Measurements from ENCODE around the gene ZMIZ1. TPM values are rescaled to one million over a fixed set of nuclear protein-coding genes. Genes with fewer than 3 reads are reported as not detected.
"Not testable (repeated sequence)": the region's sequence is repeated elsewhere in the genome, so short reads cannot be mapped to it uniquely, and the experiment has no call there.

The ZMIZ1 gene
- total RNA-seq, 1 experiment from 2014 or later = 34.2 TPM

- in situ Hi-C loops (cut with HindIII; ENCODE audit: low pct_unique_long_range_greater_than_20kb, low sequenced_read_pairs) = no loop called here
- no peak overlapping the region for H3K4me3 ChIP-seq (ENCODE audit: low read depth in 2 of 2, low read length in 2 of 2)
- H3K9me3 ChIP-seq (ENCODE audit: control insufficient read depth, insufficient read depth, low read depth, low read length) = no peaks in the 10 kb centered on the region; the same call in 1 of the 2 replicates
- ChIA-PET CTCF (no interaction called here), POLR2A (interaction anchor here (0.6 kb wide), 1 partner anchor 14 kb away, joined by 3 read pairs; no protein-coding TSS in a partner anchor)
- intact Hi-C loops (cut with micrococcal nuclease; ENCODE audit: unreplicated experiment) = no loop called here
- DNase-seq (ENCODE audit: low read depth, low spot score) (no peak), ATAC-seq (no peak)
- no peaks in the 10 kb centered on the region for H3K27me3 ChIP-seq (ENCODE audit: control insufficient read depth, insufficient read depth, low read length)
- H3K27ac ChIP-seq (ENCODE audit: low read length) = no peak overlapping the region
- no peak for TF ChIP-seq REST (IDR thresholded peaks at IDR 0.05; ENCODE audit: insufficient read depth in 1 of 2, low read depth in 2 of 2, low read length in 1 of 2)
- no peak for TF ChIP-seq CTCF (IDR thresholded peaks at IDR 0.05)
- TF ChIP-seq SIN3A (IDR thresholded peaks at IDR 0.05; ENCODE audit: borderline replicate concordance, insufficient read depth, low read depth, low read length) = no peak
- no peak for TF ChIP-seq POLR2AphosphoS5 (IDR thresholded peaks at IDR 0.05; ENCODE audit: low read depth, low read length)
- TF ChIP-seq TCF7L2 (IDR thresholded peaks at IDR 0.05; ENCODE audit: low read depth, low read length) = no peak
- no peaks in the 10 kb centered on the region for H3K4me1 ChIP-seq (ENCODE audit: control insufficient read depth, insufficient read depth, low read length)
- BruUV-seq (replicated peaks) = no TSS peak
- H3K36me3 ChIP-seq (ENCODE audit: control insufficient read depth, insufficient read depth, low read length) = no peaks in the 10 kb centered on the region
These were observed 268.0 kb downstream of the ZMIZ1 start for GRCh38 chr10:79336739-79337138.

GRCh38 chr10:79337783-79338469, 269.2 kb downstream of the ZMIZ1 start:
- H3K4me1 ChIP-seq (ENCODE audit: control insufficient read depth, insufficient read depth, low read length); H3K36me3 ChIP-seq (ENCODE audit: control insufficient read depth, insufficient read depth, low read length); H3K4me3 ChIP-seq (ENCODE audit: low read depth in 2 of 2, low read length in 2 of 2); H3K9me3 ChIP-seq (ENCODE audit: control insufficient read depth, insufficient read depth, low read depth, low read length); CTCF ChIA-PET; in situ Hi-C loops (cut with HindIII; ENCODE audit: low pct_unique_long_range_greater_than_20kb, low sequenced_read_pairs); BruUV-seq (replicated peaks); intact Hi-C loops (cut with micrococcal nuclease; ENCODE audit: unreplicated experiment); ATAC-seq; DNase-seq (ENCODE audit: low read depth, low spot score); H3K27ac ChIP-seq (ENCODE audit: low read length); H3K27me3 ChIP-seq (ENCODE audit: control insufficient read depth, insufficient read depth, low read length); POLR2A ChIA-PET: not testable (repeated sequence)

- POLR2A ChIA-PET = no interaction called here
- DNase-seq (ENCODE audit: low read depth, low spot score) = no peak
- in situ Hi-C loops (cut with HindIII; ENCODE audit: low pct_unique_long_range_greater_than_20kb, low sequenced_read_pairs) (no loop called here), intact Hi-C loops (cut with micrococcal nuclease; ENCODE audit: unreplicated experiment) (no loop called here)
- TF ChIP-seq TCF7L2 (IDR thresholded peaks at IDR 0.05; ENCODE audit: low read depth, low read length) (no peak), CTCF (IDR thresholded peaks at IDR 0.05) (no peak), REST (IDR thresholded peaks at IDR 0.05; ENCODE audit: insufficient read depth in 1 of 2, low read depth in 2 of 2, low read length in 1 of 2) (no peak), POLR2AphosphoS5 (IDR thresholded peaks at IDR 0.05; ENCODE audit: low read depth, low read length) (no peak), SIN3A (IDR thresholded peaks at IDR 0.05; ENCODE audit: borderline replicate concordance, insufficient read depth, low read depth, low read length) (no peak)
- H3K9me3 ChIP-seq (ENCODE audit: control insufficient read depth, insufficient read depth, low read depth, low read length) = no peaks in the 10 kb centered on the region; the same call in 1 of the 2 replicates
- CTCF ChIA-PET = no interaction called here
- no peaks in the 10 kb centered on the region for H3K27me3 ChIP-seq (ENCODE audit: control insufficient read depth, insufficient read depth, low read length)
- H3K36me3 ChIP-seq (ENCODE audit: control insufficient read depth, insufficient read depth, low read length) = no peaks in the 10 kb centered on the region
- no peak for ATAC-seq
- no peak overlapping the region for H3K4me3 ChIP-seq (ENCODE audit: low read depth in 2 of 2, low read length in 2 of 2)
- BruUV-seq (replicated peaks) = no TSS peak
- no peaks in the 10 kb centered on the region for H3K4me1 ChIP-seq (ENCODE audit: control insufficient read depth, insufficient read depth, low read length)
- H3K27ac ChIP-seq (ENCODE audit: low read length) = no peak overlapping the region
These were observed 270.5 kb downstream of the ZMIZ1 start for GRCh38 chr10:79339266-79339665.
